HG03066 (cell line): ENCODE data around the gene CISD1.
A peak's percentile ranks its signal among the peaks of the same experiment; 100 is the strongest.
"Not testable (repeated sequence)": the region's sequence is repeated elsewhere in the genome, so short reads cannot be mapped to it uniquely, and the experiment has no call there.

ENCODE experiments used
- ATAC-seq: cut with Tn5 transposase; IDR thresholded peaks from one replicate; pipeline ENCODE4 v1.9.1; 2021; ENCODE audit warnings: low read depth; ENCODE audit not compliant: unreplicated experiment

The CISD1 gene

DNA sequence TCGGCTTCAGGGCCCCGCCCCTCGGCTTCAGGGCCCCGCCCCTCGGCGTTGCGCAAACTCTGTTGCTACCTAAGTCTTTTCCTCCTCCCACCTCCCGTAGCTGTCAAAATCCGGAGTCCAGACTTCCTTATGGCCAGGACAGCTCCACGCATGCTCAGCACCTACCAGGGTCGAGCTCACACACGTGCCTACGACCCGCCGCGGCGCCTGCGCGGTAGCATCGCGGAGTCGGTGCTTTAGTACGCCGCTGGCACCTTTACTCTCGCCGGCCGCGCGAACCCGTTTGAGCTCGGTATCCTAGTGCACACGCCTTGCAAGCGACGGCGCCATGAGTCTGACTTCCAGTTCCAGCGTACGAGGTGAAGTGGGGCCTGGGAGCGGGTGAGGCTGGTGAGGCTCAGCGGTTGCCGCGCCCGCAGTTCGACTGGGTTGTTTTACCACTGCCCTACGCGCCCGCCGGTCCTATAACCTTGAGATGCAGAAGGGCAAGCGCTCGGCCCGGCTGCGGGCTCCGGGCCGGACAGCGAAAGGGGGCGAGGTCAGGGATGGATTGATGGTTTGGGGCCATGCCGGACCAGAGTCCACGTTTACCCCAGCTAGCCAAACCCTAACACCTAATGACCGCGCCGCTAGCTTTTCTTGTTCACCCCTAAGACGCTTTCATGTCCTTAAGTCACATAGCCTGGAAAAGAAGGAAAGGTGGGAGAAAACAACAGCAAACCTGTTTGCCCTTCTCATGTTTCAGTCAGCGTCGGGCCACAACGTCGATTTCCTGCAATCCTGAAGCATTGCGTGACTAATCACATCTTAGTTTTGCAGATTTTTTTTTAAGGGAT is at the start of gene CISD1:
TSS of gene CISD1 (plus strand) at position 217 of the 836 bp plus-strand sequence. CDS start at position 329, 112 bp downstream.
- peak; percentile 61 for ATAC-seq

DNA sequence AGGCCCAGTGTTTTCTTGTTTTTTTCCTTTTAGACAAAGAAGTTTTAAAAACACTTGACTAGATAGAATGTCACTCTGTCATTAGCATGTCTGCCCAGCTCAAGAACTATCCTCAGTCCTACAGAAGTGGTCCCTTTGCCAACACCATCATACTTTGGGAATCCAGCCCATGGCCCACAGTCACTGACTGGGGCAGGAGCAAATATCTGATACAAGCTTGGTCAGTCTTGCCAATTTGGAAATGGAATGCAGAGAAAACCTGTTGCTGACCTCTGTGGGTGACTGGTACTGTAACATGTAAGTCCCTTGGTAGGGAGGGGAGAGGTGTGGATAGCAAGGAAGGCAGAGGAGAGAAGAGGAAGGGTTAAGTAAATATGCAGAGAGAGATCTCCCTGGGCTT is 49.1 kb upstream of the CISD1 start:
- ATAC-seq = no peak

DNA sequence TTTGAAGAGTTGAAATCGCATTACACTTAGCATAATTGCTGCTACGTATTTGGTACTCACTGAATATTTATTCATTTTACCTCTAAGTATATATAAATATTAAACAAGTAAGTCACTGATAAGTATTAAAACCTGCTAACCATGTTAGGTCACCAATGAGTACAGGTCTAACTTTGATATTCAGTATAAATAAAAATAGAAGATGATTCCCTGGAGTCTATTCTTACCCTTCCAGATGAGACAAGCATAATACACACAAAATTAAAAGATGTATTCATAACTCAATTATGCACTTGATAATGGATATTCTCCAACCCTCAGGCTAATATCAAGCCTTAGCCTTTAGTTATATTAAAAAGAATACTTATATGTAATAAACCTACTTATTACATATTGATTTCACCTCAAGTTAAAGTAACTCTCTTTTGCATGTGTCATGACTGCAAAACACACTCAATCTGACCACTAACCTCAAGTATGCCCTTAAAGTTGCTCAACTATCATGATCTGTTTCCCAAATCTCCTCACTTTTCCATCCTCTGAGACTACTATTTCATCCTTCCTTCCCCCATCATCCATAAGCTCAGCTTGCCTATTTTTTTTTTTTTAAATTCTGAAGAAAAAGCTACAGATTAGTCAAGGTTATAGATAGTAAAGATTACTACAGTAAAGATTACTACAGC is 48.1 kb upstream of the CISD1 start:
- ATAC-seq = no peak

DNA sequence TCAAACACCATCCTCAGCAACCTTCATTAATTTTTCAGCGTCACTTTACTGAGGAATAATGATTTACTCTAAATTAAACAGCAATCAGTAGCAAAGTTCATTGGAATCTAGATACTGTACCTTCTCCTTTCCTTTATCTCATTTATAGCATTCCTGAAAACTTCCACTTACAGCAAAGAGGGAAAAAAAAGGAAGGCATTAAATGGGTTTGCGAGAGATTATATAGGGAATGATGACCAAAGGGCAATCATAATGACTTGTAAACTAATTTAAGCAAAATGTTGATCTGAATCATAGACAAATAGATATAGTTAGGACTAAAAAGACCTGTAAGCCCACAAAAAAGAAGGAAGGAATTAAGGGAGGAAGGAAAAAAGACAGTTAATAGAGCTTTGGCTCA is 43.3 kb upstream of the CISD1 start:
- ATAC-seq = no peak

DNA sequence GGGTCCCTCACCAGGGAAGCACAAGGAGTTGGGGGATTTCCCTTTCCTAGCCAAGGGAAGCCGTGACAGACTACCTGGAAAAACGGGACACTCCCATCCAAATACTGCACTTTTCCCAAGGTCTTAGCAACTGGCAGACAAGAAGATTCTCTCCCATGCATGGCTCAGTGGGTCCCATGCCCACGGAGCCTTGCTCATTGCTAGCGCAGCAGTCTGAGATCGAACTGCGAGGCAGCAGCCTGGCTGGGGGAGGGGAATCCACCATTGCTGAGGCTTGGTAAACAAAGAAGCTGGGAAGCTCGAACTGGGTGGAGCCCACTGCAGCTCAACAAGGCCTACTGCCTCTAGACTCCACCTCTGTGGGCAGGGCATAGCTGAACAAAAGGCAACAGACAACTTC is 39.1 kb upstream of the CISD1 start:
- ATAC-seq = not testable (repeated sequence)

DNA sequence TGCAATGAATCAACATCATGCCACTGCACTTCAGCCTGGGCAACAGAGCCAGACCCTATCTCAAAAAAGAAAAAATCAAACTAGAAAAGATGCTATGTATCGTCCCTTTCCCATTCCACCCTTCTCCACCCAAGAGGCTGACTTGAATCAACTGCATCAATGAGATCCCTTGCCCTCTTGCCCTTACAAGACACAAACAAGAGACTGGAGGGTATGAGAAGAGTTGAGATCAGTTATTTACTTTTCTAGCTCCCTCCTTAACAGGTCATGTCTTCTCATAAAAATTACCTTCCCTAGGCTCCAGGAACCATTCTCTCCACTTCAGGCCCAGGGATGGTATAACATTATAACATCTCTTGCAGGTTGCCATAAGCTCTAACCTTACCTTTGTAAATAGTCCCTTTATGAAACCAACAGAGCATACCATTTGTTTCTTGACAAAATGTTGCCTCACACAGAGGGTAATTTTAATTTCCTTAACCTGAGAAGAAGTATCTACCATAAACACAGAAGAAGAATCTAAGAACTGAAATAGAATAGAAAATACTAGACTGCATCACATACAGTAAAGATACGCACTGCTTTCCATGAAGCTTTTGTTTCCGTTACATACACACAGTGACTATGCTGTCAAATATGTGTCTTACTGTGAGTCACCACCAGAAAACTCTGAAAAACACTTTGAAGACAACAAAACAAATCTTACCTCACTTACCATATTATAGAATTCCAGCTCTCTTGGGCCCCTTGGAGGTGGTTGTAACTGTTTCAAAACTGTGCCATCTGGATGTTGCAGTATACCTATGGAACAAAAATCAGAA is 31.7 kb upstream of the CISD1 start:
- no peak for ATAC-seq

DNA sequence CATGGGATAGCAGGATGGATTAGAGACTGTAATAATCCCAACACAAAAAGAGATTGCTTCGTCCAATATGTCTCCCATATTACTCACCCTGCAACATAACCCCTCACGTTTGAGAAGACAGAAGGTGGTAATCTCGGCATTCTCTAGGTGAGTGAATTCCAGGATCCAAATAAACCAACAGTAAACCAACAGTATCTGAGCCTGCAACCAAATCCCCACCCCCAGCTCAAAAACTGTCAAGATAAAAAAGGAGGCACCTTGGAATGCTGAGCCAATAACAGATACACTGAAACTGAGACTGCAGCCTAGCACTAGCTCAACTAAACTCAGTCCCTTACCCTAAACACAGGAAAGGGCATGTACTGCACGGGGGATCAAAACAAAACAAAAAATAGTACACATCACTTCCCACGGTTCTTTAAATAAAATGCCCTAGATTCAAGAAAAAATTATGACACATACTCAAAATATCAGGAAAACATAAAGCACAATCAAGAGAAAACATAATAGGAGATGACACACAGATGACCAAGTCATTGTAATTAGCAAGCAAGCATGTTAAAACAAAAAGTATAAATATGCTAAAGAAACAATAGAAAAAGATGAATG is 29.3 kb upstream of the CISD1 start:
- no peak for ATAC-seq

DNA sequence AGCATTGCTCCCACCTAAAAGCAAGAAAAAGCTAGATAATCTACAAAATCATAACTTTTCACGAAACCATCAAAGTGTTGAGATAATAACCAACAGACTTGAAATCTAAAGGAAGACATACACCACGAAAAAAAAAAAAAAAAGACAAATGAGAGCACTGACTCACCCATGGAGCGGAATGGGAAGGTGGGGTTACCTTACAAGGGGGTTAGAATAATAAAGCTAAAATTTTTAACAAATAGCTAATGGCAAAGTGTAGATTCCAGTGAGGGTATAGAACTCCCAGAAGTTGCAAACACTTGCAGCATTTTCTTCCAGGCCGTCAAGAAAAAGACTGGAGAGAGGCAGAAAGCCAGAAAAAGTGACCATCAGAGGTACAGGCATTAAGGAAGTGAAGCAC is 28.4 kb upstream of the CISD1 start:
- no peak for ATAC-seq

DNA sequence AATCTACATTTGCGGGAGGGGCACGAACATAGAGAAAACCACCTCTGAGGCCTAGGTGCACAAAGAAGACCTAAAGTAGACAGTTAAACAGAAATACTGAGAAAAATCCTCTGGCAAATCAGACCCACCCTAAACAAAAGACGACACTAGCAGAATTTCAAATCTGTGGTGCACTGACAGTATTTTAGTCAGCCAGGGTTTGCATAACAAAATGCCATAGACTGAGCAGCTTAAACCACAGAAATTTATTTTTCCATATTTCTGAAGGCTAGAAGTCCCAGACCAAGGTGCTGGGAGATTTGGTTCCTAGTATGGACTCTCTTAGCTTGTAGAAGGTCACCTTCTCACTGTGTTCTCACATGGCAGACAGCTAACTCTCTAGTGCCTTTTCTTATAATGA is 27.6 kb upstream of the CISD1 start:
- no peak for ATAC-seq

DNA sequence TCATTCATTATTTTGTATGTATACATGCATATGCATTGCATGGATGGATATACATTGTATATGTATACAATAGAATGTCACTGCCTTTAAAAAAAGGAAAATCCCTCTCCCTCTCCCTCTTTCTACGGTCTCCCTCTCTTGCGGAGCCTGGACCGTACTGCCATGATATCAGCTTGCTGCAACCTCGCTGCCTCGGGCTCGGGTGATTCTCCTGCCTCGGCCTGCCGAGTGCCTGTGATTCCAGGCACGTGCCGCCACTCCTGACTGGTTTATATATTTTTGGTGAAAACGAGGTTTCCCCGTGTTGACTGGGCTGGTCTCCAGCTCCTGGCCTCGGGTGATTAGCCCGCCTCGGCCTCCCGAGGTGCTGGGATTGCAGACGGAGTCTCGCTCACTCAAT is 25.7 kb upstream of the CISD1 start:
- no peak for ATAC-seq

DNA sequence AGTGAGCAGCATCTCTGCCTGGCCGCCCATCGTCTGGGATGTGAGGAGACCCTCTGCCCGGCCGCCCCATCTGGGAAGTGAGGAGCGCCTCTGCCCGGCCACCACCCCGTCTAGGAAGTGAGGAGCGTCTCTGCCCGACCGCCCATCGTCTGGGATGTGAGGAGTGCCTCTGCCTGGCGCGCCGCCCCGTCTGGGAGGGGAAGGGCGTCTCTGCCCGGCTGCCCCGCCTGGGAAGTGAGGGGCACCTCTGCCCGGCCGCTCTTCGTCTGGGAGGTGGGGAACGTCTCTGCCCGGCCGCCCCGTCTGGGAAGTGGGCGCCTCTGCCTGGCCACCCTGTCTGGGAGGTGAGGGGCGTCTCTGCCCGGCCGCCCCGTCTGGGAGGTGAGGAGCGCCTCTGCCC is 25.2 kb upstream of the CISD1 start:
- ATAC-seq = not testable (repeated sequence)

DNA sequence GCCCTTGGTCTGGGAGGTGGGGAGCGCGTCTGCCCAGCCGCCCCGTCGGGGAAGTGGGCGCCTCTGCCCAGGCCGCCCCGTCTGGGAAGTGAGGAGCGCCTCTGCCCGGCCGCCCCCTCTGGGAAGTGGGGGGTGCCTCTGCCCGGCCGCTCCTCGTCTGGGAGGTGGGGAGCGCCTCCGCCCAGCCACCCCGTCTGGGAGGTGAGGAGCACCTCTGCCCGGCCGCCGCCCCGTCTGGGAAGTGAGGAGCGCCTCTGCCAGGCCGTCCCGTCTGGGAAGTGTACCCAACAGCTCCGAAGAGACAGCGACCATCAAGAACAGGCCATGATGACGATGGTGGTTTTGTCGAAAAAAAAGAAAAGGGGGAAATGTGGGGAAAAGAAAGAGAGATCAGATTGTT is 24.7 kb upstream of the CISD1 start:
- not testable (repeated sequence) for ATAC-seq

DNA sequence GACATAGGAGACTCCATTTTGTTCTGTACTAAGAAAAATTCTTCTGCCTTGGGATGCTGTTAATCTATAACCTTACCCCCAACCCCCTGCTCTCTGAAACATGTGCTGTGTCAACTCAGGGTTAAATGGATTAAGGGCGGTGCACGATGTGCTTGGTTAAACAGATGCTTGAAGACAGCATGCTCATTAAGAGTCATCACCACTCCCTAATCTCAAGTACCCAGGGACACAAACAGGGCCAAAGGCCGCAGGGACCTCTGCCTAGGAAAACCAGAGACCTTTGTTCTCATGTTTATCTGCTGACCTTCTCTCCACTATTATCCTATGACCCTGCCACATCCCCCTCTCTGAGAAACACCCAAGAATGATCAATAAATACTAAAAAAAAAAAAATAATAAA is 24.3 kb upstream of the CISD1 start:
- ATAC-seq = not testable (repeated sequence)

DNA sequence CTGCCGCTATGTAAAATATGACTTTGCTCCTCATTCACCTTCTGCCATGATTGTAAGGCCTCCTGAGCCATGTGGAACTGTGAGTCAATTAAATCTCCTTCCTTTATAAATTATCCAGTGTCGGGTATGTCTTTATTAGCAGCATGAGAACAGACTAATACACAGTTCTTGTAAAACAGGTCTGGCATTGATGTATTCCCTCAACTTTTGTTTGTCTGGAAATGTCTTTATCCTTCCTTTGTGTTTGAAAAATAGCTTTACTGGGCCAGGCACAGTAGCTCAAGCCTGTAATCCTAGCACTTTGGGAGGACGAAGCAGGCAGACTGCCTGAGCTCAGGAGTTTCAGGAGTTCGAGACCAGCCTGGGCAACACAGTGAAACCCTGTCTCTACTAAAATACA is 15.8 kb upstream of the CISD1 start:
- ATAC-seq = no peak

DNA sequence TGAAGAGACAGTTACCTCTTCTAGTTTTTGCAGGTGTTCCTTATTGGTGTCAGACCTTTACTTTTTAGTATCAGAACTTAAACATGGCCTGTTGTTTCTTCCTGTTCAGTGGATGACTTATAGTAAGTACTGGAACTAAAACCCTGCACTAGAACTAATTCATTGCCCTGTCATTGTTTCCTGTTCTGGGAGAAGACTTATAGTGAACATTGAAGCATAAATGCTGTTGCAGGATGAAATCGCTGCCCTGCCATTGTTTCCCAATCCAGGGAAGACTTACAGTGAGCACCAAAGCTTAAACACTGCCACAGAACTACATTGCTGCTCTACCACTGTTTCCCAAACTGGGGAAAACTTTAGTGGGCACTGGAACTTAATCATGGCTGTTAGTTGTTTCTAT is 14.3 kb upstream of the CISD1 start:
- ATAC-seq = no peak

DNA sequence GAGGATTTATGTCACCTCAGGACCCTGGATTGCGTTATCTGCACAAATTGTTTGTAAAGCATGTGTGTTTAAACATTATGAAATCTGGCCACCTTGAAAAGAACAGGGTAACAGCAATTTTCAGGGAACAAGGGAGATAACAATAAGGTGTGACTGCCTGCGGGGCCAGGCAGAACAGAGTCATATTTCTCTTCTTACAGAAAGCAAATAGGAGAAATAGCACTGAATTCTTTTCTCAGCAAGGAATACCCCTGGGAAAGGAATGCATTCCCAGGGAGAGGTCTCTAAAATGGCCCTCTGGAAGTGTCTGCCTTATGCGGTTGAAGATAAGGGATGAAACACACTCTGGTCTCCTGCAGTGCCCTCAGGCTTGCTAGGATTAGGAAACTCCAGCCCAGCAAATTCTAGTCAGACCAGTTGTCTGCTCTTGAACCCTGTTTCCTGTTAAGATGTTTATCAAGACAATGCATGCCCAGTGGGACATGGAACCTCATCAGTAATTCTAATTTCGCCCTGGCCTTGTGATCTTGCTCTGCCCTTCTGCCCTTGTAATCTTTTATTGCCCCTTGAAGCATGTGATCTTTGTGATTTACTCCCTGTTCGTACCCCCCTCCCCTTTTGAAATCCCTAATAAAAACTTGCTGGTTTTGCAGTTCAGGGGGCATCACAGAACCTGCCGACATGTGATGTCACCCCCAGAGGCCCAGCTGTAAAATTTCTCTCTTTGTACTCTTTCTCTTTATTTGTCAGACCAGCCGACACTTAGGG is 12.8 kb upstream of the CISD1 start:
- ATAC-seq = not testable (repeated sequence)

DNA sequence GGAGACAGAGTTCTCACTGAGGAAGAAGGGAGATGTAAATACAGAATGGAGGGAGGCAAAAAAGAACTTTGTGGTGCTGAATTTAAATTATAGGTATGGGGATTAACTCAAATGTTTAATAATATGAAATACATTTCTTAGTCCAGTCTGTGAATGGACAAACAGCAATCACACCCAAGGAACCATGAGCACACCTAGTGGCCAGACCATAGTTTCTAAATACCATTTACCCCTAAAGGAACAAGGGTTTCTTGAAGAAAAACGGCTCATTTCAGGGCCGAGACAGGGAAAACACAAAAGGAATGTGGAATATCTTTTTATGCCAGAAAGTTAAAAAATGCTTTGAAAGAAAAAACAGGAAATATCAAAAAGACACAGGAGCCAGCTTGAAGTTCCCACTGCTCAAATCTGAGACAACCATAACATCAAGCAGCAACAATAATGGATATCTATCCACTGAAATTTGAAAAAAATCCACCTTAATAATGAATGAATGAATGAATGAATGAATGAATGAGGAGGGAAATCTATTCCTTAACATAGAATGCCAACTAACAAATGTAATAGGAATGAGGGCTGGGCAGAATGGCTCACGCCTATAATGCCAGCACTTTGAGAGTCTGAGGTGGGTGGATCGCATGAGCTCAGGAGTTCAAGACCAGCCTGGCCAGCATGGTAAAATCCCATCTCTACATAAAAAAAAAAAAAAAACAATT is 9.8 kb upstream of the CISD1 start:
- ATAC-seq = no peak

DNA sequence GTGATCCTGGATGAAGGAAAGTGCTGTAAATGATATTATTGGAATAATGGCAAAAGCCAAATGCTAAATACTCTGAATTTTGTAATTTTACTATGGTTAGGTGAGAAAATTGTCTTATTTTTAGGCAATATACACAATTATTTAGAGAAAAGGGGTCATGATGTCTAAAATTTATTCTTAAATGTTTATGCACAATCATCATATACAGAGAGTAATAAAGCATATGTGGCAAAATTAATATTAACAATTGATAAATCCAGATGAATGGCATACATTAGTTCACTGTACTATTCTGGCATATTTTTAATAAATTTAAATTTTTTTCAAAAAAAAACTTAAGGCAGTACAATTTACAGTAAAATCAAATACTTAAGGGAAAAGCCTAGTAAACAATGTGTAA is 8.6 kb upstream of the CISD1 start:
- ATAC-seq = no peak

DNA sequence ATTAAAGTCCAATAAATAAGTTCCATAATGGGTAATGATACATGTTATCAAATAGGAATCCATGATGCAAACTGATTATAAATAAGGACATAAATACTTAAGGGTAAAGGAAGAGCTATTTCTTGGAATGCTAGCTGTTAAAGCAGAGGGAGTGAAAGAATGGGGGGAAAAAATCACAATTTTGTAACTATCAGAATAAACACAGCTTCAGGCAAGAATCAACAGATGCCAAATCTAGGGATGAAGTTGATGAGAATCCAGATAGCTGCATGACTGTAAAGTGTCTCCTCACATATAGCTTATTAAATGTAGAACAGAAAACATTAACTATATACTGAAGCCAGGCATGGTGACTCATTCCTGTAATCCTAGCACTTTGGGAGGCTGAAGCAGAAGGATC is 6.2 kb upstream of the CISD1 start:
- no peak for ATAC-seq
